Astrocyte (in vitro differentiated cells and primary cell): ENCODE data around the gene ZBED1.

Source experiments
- CTCF ChIP-seq: IDR thresholded peaks from 2 replicates; pipeline ENCODE4 v1.5.1; 2011; ENCODE audit warnings: low read depth, mild to moderate bottlenecking, inconsistent platforms, low read length, moderate library complexity; ENCODE audit not compliant: insufficient read depth
- EZH2 ChIP-seq: IDR thresholded peaks from 2 replicates; pipeline ENCODE4 v1.6.1; 2012; ENCODE audit warnings: mild to moderate bottlenecking, low read length, inconsistent platforms; ENCODE audit not compliant: insufficient read depth

DNA sequence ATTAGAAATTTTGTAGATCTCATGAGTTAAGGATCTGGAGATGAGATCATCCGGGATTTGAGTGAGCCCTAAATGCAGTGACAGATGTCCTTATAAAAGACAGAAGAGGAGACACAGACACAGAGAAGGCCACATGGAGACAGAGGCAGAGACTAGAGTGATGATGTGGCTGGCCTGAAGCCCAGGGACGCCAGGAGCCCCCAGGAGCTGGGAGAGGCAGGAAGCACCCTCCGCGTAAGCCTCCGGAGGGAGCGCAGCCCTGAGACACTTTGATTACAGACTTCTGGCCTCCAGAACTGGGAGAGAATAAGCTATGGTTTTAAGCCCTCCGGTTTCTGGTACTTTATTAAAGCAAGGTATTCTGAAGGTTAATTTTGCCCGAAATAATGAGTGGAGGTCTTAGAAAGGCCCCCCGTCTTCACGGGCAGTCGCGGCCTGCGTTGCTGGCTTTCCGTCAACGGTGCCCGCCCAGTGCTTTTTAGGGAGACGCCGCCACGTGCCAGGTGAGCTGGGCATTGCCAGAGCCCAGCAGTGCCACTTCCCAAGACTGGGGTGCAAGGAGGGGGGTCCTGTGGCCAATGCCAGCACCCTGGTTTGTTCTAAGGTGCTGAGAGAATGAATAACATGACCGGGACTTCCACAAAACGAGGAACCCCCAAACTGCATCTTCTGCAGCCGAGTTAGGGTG is 8.1 kb downstream of the ZBED1 start:
- TF ChIP-seq CTCF = no peak
- TF ChIP-seq EZH2 = no peak
